ENCODE measurements around the gene ST8SIA2.

- TF ChIP-seq EZH2 (IDR thresholded peaks at IDR 0.05; ENCODE audit: insufficient read depth, poor library complexity, severe bottlenecking) (no peak), EZH2phosphoT487 (IDR thresholded peaks at IDR 0.05; ENCODE audit: insufficient read depth, low read depth) (no peak)
These were observed 49.7 kb downstream of the ST8SIA2 start for GRCh38 chr15:92443381-92443780.
